Activated CD8-positive, alpha-beta T cell treated with anti-CD3 and anti-CD28 coated beads for 36 hours (primary cell): ENCODE results near the gene PLA2G4D. TPM values are rescaled to one million over a fixed set of nuclear protein-coding genes. Genes with fewer than 3 reads are reported as not detected.

ENCODE experiments used
- ATAC-seq: fragments of 200-7000 bp; cut with Tn5 transposase; one replicate; pipeline ENCODE4 v1.10.0; 2021; ENCODE audit warnings: mild to moderate bottlenecking, moderate library complexity
- CTCF ChIA-PET: fragments of 350-600 bp; sonication (Branson Sonifier 250); formaldehyde crosslinking; loops from one replicate; lab custom pipeline; 2021; ENCODE audit warnings: antibody characterized with exemption; lab: Charles Lee
- POLR2A ChIA-PET: fragments of 350-600 bp; sonication (Branson Sonifier 250); formaldehyde crosslinking; loops from one replicate; lab custom pipeline; 2021; ENCODE audit warnings: antibody characterized with exemption; lab: Charles Lee
- DNase-seq: peaks from one replicate; pipeline ENCODE4 v3.0.0-alpha.2; 2020
- H3K27ac Mint-ChIP-seq: one replicate; pipeline ENCODE4 v1.8.0; 2021; ENCODE audit warnings: mild to moderate bottlenecking, mixed read lengths
- H3K27me3 Mint-ChIP-seq: one replicate; pipeline ENCODE4 v1.8.0; 2021; ENCODE audit warnings: mixed read lengths
- H3K36me3 Mint-ChIP-seq: one replicate; pipeline ENCODE4 v1.8.0; 2021; ENCODE audit warnings: low read depth, mixed read lengths
- H3K4me1 Mint-ChIP-seq: one replicate; pipeline ENCODE4 v1.8.0; 2021; ENCODE audit warnings: low read depth, mixed read lengths
- H3K4me3 Mint-ChIP-seq: one replicate; pipeline ENCODE4 v1.8.0; 2021; ENCODE audit warnings: mild to moderate bottlenecking, moderate library complexity, mixed read lengths
- H3K9me3 Mint-ChIP-seq: one replicate; pipeline ENCODE4 v1.8.0; 2021; ENCODE audit warnings: mixed read lengths
- intact Hi-C: fragments of 100-400 bp; cut with micrococcal nuclease; formaldehyde crosslinking; loops from one replicate; pipeline ENCODE4 v1.10.0; 2022
- total RNA-seq, 2 experiments: library from RNA; stranded (reverse); gene quantifications; one replicate each; pipeline ENCODE4 v1.2.3, GENCODE V29; 2021
- TF ChIP-seq, protein P1 (sequence below): fragments of 200-600 bp; IDR thresholded peaks from one replicate; pipeline ENCODE4 v1.8.0; 2022; ENCODE audit warnings: antibody characterized with exemption, mild to moderate bottlenecking

The PLA2G4D gene
- total RNA-seq, 2 experiments from 2014 or later, result not detected

DNA sequence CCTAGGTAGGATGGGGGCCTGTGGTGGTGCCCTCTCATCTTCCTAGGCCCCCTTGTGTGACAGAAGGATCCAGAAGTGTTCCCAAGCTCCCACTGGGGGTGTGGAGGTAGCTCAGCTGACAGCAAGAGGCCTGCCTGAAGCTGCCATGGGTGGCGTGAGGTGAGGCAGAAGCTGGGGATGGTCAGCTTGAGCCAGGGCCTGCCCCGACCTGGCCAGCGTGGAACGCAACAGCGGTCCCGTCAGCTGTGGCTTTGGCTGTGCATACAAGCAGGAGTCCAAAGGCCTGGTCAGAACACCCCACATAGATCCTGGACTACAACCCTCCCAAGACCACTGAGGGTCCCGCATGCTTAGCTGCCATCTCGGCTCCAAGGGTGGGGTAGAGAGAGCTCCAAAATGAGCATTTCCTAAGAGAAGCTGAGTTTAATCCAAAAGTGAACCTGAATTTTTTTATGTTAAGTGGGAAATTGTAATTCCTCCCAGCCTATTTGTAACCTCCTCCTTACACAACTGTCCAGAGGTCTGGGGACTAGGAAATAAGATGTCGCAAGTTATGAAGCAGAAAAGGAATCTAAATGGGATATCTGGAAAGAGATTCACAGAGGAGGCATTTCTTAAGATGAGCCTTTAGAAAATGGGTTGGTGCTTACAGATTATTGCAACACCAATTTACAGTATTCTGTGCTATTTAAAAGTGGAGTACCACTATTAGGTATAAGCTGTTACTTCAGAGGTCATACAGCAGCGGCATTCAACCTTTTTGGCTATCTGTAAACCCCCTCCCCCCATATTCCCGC lies 9.9 kb upstream of the PLA2G4D start:
- intact Hi-C loops, result no loop called here
- Mint-ChIP-seq H3K4me3 (no peak overlapping the region), H3K36me3 (no peaks in the 10 kb centered on the region), H3K9me3 (no peaks in the 10 kb centered on the region), H3K27me3 (peaks cover 8% of the 10 kb centered on the region), H3K27ac (no peak overlapping the region), H3K4me1 (peaks cover 7% of the 10 kb centered on the region)
- ATAC-seq (no peak), DNase-seq (no peak)
- POLR2A ChIA-PET, result no interaction called here
- CTCF ChIA-PET, result interaction anchor here (1.9 kb wide), 1 partner anchor 20 kb away, joined by 4 read pairs; no protein-coding TSS in a partner anchor
- TF ChIP-seq, protein P1, sequence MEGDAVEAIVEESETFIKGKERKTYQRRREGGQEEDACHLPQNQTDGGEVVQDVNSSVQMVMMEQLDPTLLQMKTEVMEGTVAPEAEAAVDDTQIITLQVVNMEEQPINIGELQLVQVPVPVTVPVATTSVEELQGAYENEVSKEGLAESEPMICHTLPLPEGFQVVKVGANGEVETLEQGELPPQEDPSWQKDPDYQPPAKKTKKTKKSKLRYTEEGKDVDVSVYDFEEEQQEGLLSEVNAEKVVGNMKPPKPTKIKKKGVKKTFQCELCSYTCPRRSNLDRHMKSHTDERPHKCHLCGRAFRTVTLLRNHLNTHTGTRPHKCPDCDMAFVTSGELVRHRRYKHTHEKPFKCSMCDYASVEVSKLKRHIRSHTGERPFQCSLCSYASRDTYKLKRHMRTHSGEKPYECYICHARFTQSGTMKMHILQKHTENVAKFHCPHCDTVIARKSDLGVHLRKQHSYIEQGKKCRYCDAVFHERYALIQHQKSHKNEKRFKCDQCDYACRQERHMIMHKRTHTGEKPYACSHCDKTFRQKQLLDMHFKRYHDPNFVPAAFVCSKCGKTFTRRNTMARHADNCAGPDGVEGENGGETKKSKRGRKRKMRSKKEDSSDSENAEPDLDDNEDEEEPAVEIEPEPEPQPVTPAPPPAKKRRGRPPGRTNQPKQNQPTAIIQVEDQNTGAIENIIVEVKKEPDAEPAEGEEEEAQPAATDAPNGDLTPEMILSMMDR, result no peak

DNA sequence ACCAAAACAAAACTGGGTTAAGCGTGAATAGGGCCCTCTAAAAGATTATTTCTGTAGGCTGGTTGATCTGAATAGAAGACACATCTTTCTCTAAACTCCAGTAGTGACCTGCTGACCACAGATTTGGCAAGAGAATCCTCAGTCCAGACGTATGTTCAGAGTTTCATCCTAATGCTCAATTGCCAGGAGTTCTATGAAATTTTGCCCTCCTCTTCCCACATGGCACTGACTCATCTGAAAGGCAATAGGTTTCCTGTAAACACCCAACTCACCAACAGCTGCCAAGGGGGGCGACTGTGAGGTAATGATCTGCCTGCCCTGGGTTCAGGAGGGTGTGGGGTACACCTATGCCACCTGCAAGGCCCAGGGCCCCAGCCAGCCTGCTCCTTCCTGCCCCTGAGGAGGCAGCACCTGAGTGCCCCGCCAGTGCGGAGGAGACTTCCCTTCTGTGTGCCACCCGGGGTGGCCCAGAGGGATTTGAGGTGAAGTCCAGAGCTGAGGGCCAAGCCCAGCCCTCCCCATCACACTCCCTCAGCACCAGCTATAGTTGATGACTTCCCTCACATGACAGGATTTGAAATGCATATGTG lies 8.4 kb upstream of the PLA2G4D start:
- intact Hi-C loops, result no loop called here
- Mint-ChIP-seq H3K27ac (no peak overlapping the region), H3K27me3 (peaks cover 9% of the 10 kb centered on the region), H3K36me3 (no peaks in the 10 kb centered on the region), H3K4me3 (no peak overlapping the region), H3K4me1 (peaks cover 6% of the 10 kb centered on the region), H3K9me3 (no peaks in the 10 kb centered on the region)
- ATAC-seq, result no peak
- ChIA-PET CTCF (interaction anchor here (0.9 kb wide), 1 partner anchor 19 kb away, joined by 3 read pairs; no protein-coding TSS in a partner anchor), POLR2A (no interaction called here)
- DNase-seq, result no peak
- TF ChIP-seq, protein P1, result no peak

DNA sequence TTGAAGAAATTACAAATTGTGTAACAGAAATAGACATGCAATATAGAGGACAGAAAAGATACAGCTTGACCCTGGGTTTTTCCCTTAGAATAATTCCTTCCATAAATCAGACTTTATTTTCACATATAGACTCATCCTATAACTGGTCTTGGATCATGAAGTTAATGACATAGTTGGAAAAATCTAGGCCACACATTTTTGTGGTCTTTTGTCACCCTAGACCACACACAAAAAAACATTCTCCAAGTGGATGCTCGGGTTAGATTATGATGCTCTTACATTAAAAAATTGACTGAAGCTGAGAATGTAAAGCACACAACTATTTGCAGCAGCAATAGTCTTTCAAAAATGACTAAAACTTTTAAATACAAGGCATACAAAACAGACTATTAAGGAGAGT lies 7.5 kb upstream of the PLA2G4D start:
- Mint-ChIP-seq H3K27ac (no peak overlapping the region), H3K27me3 (peaks cover 4% of the 10 kb centered on the region), H3K9me3 (no peaks in the 10 kb centered on the region), H3K4me3 (no peak overlapping the region), H3K36me3 (no peaks in the 10 kb centered on the region), H3K4me1 (no peaks in the 10 kb centered on the region)
- DNase-seq, result no peak
- intact Hi-C loops, result no loop called here
- ATAC-seq, result no peak
- TF ChIP-seq, protein P1, result no peak
- ChIA-PET POLR2A (no interaction called here), CTCF (no interaction called here)

DNA sequence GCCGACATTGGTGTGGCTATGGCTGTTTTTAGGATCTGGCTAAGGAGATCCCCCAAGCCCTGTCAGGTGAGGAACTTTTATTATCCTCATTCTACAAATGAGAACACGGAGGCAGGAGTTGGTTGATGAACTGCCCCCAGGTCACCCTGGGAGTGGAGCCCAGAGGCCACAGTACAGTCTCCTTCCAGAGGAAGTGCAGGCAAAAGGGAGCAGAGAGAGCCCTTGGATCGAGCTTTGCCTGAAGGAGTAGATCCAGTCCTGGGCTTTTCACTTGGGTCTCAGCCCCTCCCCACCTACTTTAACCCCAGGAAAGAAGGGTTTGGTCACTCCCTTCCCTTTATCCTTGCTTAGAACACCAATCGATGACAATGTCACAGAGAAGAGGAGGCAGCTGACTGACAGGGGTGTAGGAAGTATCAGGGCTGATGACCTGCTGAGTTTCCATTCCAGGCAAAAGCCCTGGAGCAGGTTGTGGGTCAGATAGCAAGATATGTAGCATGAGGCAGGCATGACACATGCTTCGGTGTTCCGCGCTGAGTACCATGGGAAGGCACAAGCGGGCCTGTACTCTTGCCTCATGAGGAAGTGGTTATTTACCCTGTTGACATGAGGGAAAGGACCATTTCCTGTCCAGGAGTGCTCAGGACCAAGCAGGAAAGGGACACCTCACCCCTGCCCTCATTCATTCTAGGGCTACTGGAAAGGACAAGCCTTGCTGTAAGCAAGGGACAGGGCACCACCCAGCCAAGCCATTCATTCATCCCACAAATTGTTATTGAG lies 5.8 kb upstream of the PLA2G4D start:
- DNase-seq (no peak), ATAC-seq (no peak)
- Mint-ChIP-seq H3K36me3 (no peaks in the 10 kb centered on the region), H3K27me3 (peaks cover 4% of the 10 kb centered on the region), H3K9me3 (no peaks in the 10 kb centered on the region), H3K4me1 (no peaks in the 10 kb centered on the region), H3K4me3 (no peak overlapping the region), H3K27ac (no peak overlapping the region)
- ChIA-PET CTCF (interaction anchor here (0.8 kb wide), 1 partner anchor 10 kb away, joined by 4 read pairs; no protein-coding TSS in a partner anchor), POLR2A (no interaction called here)
- TF ChIP-seq, protein P1, result no peak
- intact Hi-C loops, result no loop called here
